ENCODE measurements around the gene ATG13.

Gene ATG13

DNA sequence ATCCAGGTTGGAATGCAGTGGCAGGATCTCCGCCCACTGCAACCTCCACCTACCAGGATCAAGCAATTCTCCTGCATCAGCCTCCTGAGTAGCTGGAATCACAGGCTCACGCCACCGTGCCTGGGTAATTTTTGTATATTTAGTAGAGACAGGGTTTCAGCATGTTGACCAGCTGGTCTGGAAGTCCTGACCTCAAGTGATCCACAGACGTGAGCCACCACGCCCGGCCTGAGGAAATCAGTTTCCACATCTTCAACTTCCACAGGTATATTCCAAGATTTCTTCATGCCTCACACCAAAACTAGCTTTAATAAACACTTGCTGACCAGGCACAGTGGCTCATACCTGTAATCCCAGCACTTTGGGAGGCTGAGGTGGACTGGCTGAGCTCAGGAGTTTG is 8.0 kb upstream of the ATG13 start:
- DNase-seq = no peak

- no peak for DNase-seq
These were observed 5.6 kb upstream of the ATG13 start for GRCh38 chr11:46611526-46612304.

- no peak for DNase-seq
These were observed 5.0 kb upstream of the ATG13 start for GRCh38 chr11:46612326-46612725.

DNA sequence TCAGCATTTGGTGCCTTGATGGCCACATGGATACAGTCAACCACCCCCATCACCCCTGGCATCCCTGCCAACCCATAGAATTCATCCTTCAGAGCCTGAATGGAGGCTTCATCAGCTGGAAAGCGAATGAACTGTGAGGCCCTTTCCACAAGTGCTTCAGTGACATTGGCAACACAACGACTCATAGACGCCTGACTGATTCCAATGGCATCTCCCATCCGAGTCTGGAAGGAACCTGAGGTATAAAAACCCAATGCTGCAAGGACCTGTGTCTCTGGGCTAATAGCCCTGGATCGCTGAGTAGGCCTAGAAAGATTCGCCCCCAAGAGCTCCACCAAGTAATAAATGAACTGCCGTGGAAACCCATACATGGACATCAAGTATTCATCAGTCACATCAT is 1.6 kb upstream of the ATG13 start:
- no peak for DNase-seq

- no peak for DNase-seq
These were observed 711 bp upstream of the ATG13 start for GRCh38 chr11:46616551-46617133.

- no peak for DNase-seq
These were observed 590 bp downstream of the ATG13 start for GRCh38 chr11:46617972-46618314.

- no peak for DNase-seq
These were observed 1.5 kb downstream of the ATG13 start for GRCh38 chr11:46618837-46619236.

DNA sequence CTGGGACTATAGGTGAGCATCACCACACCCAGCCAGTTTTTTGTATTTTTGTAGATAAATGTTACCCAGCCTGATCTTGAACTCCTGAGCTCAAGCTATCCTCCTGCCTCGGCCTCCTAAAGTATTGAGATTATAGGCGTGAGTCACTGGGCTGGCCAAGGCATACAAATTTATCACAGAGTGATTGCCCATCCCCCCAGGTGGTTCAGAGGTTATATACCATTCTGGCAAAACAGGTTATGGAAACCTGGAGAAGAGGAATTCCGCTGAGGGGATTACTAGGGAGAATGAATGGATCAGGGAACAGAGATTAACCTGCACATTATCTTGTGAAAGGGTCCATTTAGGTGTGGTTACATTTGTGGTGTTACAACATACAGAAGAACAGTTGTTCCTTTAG is 8.1 kb downstream of the ATG13 start:
- no peak for DNase-seq

DNA sequence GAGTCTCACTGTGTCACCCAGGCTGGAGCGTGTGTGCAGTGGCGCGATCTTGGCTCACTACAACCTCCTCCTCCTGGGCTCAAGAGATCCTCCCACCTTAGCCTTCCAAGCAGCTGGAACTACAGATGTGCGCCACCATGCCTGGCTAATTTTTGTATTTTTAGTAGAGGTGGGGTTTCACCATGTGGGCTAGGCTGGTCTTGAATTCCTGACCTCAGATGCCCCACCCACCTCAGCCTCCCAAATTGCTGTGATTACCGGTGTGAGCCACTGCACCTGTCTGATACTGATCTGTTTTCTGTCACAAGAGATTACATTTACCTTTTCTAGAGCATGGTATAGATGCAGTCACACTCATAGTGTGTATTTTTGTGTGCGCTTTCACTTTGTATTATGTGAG is 11.6 kb downstream of the ATG13 start:
- DNase-seq = no peak

DNA sequence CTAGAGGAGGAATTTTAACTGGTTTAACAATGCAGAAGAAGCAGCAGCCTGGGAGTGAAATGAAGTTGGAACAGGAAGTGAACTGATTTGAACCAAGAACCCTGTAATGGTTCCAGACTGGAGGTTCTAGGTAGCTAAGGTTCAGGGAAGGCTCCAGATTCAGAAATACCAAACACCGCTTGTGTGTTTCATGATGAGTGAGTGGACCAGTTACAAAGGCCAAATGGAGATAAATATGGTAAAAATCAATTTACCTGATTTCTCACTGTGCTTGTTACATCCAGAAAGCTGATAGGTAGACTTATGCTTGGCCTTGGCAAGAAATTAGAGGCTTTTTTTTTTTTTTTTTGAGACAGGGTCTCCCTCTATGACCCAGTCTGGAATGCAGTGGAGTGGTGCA is 12.9 kb downstream of the ATG13 start:
- DNase-seq = no peak

GRCh38 chr11:46631676-46632075 is 14.3 kb downstream of the ATG13 start:
- no peak for DNase-seq

- DNase-seq = no peak
These were observed 15.1 kb downstream of the ATG13 start for GRCh38 chr11:46632502-46632901.

- no peak for DNase-seq
These were observed 16.2 kb downstream of the ATG13 start for GRCh38 chr11:46633291-46634217.

GRCh38 chr11:46635557-46636139 is 18.3 kb downstream of the ATG13 start:
- no peak for DNase-seq

DNA sequence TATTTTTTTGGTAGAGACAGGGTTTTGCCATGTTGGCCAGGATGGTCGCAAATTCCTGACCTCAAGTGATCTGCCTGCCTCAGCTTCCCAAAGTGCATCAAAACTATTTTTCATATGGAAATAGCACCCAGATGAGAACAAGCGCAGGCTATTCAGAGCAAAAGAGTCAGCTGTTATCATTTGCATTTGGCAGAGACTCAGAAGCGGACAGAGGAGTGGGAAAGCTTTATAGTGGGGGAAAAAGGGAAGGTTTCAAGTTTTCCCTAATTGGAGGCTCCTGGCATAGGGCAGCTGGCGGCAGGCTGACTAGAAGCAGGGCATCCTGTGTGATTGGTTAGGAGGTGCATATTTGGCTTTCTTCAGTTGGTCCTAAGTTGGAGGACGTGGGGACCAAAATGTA is 20.2 kb downstream of the ATG13 start:
- no peak for DNase-seq

DNA sequence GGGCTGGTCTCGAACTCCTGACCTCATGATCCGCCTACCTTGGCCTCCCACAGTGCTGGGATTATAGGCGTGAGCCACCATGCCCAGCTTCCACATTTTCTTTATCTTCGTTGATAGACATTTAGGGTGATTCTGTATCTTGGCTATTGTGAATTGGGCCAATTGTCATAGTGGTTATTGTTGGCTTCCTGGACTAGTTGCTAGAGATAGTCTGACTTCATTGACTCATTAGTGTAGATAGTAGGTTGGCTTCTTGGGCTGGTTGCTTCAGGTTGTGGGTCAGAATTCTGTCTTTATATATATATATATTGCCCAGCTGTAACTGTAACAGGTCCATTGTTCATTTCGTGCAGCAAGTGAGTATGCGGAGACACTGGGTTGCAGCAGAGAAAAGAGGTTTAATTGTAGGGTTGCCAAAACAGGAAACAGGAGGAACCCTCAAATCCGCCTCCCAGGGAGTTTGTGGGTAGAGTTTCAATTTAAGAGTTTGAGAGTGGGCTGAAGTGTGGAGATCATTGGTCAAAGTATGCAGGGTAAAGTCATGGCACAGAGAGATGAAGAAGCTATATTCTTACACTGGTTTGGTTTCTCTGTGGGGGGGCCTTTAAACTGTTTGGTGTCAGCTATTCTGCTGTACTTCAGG is 22.0 kb downstream of the ATG13 start:
- DNase-seq = no peak

- DNase-seq = no peak
These were observed 22.9 kb downstream of the ATG13 start for GRCh38 chr11:46640036-46640788.

- DNase-seq = no peak
These were observed 24.3 kb downstream of the ATG13 start for GRCh38 chr11:46641639-46642038.

- DNase-seq = no peak
These were observed 25.4 kb downstream of the ATG13 start for GRCh38 chr11:46642627-46643335.

- no peak for DNase-seq
These were observed 26.2 kb downstream of the ATG13 start for GRCh38 chr11:46643531-46643930.

DNA sequence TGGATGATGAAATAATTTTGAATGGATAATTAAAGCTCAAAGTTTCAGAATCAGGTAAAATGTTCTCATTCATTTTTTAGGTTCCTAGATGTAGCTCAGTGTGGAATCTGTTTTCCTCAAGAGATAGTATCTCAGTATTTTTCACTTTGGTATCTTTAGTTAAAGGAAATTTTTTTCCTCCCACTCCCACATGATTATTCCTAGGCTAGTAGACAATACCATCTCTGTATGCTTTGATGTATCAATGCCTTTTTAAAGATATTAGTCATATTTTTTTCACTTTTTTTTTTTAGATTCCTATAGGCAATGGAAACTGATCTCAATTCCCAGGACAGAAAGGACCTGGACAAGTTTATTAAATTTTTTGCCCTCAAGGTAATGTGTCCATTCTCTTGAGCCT is 26.6 kb downstream of the ATG13 start:
- no peak for DNase-seq
